ENCODE results near the gene TXNIP.
"Not testable (repeated sequence)": the region's sequence is repeated elsewhere in the genome, so short reads cannot be mapped to it uniquely, and the experiment has no call there.

Gene TXNIP, protein sequence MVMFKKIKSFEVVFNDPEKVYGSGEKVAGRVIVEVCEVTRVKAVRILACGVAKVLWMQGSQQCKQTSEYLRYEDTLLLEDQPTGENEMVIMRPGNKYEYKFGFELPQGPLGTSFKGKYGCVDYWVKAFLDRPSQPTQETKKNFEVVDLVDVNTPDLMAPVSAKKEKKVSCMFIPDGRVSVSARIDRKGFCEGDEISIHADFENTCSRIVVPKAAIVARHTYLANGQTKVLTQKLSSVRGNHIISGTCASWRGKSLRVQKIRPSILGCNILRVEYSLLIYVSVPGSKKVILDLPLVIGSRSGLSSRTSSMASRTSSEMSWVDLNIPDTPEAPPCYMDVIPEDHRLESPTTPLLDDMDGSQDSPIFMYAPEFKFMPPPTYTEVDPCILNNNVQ

DNA sequence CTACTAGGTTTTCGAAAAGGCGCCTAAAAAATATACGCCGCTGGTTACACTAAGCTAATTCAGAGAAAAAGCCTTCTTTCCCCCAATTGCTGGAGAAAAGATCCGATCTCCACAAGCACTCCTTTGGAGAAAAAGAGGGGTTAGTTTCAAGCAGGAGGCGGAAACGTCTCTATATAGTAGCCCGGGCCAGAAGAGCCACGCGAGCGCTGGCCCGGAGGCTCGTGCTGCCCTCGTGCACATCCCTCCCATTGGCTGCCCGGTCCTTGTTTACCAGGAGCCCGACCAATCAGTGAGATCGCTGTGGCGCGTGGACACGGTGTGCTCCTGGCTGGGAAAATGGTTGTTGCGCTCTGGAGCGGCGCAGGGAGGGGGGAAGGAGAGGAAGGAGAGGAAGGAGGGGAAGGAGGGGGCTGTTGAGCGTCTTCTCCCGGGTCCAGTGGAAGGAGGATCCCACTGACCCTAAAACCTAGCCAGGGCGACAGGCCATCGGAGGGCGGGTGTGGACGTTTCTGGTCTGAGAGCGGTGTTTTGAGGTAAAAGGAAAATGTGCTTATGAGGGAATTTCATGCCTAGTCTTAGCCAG is at the start of gene TXNIP:
TXNIP (minus strand) TSS at position 147 of the 583 bp plus-strand sequence. CDS start 313 bp downstream, outside the sequence.
- peak; percentile 99 for DNase-seq

GRCh38 chr1:146039844-146040194 is 43.4 kb upstream of the TXNIP start:
- peak; percentile 14 for DNase-seq

- DNase-seq: peak; percentile 88
These were observed 40.7 kb upstream of the TXNIP start for GRCh38 chr1:146036965-146037646.

- peak; percentile 62 for DNase-seq
These were observed 40.0 kb upstream of the TXNIP start for GRCh38 chr1:146036241-146036964.

DNA sequence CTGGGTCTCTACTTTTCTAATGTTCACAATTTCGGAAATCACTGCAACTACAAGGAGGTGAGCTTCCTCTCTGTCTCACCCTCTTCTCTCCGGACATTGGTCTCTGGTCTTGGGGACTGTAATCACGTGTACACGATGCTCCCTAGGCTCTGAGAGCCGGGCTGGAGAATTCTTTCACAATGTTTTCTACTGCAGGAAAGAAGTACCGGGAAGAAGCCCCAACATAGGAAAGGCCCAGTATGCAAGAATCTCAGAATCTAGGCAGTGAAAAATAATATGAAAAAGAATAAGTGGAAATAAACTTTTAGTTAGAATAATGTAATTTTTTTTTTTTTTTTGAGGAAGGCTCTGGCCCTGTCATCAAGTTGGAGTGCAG is 38.7 kb upstream of the TXNIP start:
- DNase-seq: peak; percentile 39

DNA sequence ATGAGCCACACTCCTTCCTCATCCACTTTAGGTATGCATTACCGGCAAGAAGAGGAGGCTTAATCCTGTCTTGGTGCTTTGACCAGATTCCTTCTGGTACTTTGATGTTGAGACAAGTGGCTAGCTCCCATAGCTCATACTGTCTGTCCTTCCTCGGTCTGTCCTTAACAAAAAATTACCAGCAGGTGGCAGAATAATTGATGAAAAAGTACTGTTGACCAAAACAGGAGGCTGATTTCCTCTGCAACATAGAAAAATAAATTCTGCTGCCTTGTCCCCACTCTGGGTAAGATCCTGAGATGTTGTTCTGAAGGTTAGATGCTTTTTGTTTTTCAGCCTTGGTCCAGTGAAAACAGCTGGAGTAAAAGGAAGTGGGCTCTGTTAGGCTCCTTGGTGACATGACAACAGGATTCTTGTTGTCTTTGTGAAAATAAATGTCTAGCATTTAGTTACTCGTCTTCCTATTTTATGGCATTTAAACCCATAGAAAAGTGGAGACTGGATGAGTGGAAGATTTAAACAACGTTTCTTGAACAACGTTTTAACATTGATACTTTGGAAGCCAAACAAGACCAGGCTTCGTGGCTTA is 36.3 kb upstream of the TXNIP start:
- DNase-seq: no peak

- DNase-seq: no peak
These were observed 35.1 kb upstream of the TXNIP start for GRCh38 chr1:146031476-146031875.

DNA sequence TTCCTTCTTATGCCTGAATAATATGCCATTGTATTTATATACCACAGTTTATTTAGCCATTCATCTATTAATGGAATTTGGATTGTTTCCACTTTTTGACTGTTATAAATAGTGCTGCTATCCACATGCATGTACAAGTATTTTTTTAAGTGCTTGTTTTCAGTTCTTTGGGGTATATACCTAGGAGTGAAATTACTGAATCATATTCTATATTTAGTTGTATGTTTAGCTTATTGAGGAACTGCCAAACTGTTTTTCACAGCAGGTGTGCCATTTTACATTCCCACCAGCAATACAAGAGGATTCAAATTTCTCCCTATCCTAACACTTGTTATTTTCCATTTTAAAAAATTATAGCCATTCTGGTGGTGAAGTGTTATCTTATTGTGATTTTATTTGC is 32.7 kb upstream of the TXNIP start:
- DNase-seq: no peak

DNA sequence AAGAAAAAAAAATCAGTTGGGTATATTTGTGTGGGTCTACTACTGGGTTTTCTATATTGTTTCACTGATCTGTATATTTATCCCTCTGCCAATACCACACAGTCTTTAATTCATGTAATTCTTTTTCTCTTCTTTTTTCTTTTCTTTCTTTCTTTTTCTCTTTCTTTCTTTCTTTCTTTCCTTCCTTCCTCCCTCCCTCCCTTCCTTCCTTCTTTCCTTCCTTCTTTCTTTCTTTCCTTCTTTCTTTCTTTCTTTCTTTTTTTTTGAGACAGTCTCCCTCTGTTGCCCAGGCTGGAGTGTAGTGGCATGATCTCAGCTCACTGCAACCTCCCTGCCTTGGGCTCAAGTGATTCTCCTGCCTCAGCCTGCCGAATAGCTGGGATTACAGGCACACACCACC is 30.3 kb upstream of the TXNIP start:
- DNase-seq: not testable (repeated sequence)

DNA sequence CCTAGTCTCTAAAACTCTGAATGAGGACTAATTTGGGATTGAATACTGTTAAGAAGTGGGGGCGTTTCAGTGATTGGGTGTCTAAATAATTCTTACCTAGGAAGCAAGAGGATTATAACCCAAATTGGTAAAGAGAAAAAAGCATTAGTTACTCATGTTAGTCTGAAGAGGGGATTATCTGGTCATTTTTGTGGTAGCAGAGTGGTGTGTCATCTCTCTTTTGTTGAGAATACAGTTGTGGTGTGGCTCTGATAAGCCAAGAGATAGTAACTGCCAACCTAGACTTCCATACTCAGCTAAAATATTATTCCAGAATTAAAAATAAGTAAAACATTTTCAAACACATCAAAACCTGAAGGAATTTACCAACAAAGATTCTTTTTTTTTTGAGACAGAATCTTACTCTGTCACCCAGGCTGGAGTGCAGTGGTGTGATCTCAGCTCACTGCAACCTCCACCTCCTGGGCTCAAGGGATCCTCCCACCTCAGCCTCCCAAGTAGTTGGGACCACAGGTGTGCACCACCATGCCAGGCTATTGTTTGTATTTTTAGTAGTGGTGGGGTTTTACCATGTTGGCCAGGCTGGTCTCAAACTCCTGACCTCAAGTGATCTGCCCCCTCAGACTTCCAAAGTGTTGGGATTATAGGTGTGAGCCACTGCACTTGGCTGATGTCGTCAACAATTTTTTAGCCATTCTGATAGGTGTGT is 29.6 kb upstream of the TXNIP start:
- DNase-seq: not testable (repeated sequence)

GRCh38 chr1:146022403-146023127 is 26.2 kb upstream of the TXNIP start:
- DNase-seq: no peak

DNA sequence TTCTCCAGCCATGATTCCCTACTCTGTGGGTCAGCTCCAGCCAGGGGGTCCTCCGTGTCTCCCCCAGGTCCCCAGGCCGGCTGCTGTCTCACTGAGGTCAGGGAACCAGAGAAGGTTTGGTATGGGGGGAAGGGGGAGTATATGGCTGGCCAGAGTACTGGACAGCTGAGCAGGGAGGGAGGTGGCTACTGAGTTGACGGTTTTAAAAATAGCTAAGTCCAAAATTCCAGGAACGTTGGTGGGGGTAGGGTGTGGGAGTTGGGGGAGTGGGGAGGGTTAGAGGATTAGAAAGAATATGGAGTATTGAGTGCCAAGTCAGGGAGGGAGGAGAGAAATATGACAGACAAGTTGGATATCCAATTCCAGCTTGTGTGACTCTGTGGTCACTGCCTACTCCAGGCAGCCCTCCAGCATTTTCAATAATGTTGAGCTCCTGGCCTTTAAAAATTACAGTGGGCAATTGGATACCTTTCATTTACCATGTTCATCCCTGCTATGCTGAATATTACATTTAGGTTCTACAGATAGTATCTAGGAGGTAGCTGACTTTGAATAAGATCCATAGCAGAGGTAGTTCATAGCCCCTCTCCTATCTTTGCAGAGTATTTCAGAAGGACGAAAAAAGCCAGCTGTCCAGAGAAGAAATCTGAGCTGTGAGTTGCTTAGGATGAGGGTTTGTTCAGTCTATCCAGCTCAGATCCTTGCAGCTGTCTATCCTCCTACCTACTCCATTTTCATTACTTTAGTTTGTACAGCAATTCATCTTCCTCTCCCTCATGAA is 25.4 kb upstream of the TXNIP start, which contains the start of gene HJV:
HJV (minus strand) TSS at position 114 of the 781 bp plus-strand sequence. CDS start 1,504 bp downstream, outside the sequence.
- DNase-seq: no peak

DNA sequence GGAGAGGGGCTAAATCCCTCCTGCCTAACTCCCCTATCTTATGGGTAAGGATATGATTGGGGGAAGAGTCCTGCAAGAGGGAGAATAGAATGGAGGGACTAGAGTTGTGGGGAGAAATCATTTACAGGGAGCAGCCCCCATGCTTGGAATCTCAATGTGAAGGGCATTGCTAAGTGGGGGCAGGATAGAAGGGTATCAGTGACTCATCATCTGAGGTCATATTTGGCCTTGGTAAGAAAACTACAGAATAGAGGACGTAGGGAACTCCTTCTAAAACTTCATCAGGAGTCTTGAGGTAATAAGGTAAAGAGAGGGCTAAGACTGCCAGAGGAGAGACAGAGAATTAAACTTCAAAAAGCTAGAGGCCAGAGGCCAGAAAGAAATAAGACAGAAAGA is 24.7 kb upstream of the TXNIP start:
- DNase-seq: no peak

- DNase-seq: no peak
These were observed 24.0 kb upstream of the TXNIP start for GRCh38 chr1:146020058-146021049.

GRCh38 chr1:146019231-146020057 is 23.1 kb upstream of the TXNIP start:
- no peak for DNase-seq

DNA sequence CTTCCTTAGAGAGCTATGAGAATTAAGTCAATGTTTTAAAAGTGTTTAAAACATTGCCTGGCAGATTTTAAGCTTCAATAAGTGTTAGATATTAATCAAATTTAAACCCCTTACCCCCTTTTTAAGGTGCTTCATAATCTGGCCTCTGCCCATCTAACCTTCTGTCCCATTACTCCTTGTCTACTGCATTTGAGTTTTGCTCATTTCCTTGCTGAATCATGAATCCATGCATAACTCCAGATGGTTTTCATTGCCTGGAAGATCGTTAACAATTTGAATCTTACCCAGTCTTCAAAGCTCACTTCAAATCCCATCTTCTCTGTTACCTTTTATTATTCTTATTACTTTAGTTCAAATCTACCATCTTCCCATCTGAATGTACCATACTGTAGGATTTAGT is 20.5 kb upstream of the TXNIP start:
- no peak for DNase-seq

GRCh38 chr1:146013559-146013922 is 17.2 kb upstream of the TXNIP start:
- DNase-seq: no peak
